NB4 (cell line): Measurements from ENCODE around the gene INHBB.

Source experiments
- DNase-seq: peaks from one replicate; pipeline ENCODE4 v3.0.0; 2010; ENCODE audit warnings: low read depth
- H3K4me3 ChIP-seq: one replicate; pipeline ENCODE4 v1.5.1; 2011; ENCODE audit warnings: mild to moderate bottlenecking, low read depth, low read length, moderate library complexity
- CTCF ChIP-seq: IDR thresholded peaks from one replicate; pipeline ENCODE4 v1.5.1; 2012; ENCODE audit warnings: low read depth, low read length
- MAX ChIP-seq: IDR thresholded peaks from 2 replicates; pipeline ENCODE4 v1.6.1; 2011; ENCODE audit warnings: low read depth, low read length
- MYC ChIP-seq: IDR thresholded peaks from 2 replicates; pipeline ENCODE4 v1.6.1; 2011; ENCODE audit warnings: low read depth, low read length
- POLR2A ChIP-seq: IDR thresholded peaks from 2 replicates; pipeline ENCODE4 v1.6.1; 2011; ENCODE audit warnings: mild to moderate bottlenecking; ENCODE audit not compliant: insufficient read length; ENCODE audit errors: extremely low read depth

Gene INHBB

GRCh38 chr2:120348134-120348736, 2.3 kb downstream of the INHBB start:
- no peak for TF ChIP-seq MAX
- no peak for TF ChIP-seq CTCF
- no peak for TF ChIP-seq MYC
- no peak for TF ChIP-seq POLR2A
- DNase-seq: no peak
- H3K4me3 ChIP-seq: no peak overlapping the region

GRCh38 chr2:120348737-120349439, 3.0 kb downstream of the INHBB start:
- TF ChIP-seq MAX (no peak), POLR2A (no peak), MYC (no peak), CTCF (no peak)
- DNase-seq: no peak
- no peak overlapping the region for H3K4me3 ChIP-seq

- no peak for TF ChIP-seq MAX
- TF ChIP-seq POLR2A: no peak
- TF ChIP-seq MYC: no peak
- TF ChIP-seq CTCF: no peak
- no peak overlapping the region for H3K4me3 ChIP-seq
- no peak for DNase-seq
Observed at GRCh38 chr2:120349440-120349921, 3.5 kb downstream of the INHBB start.

GRCh38 chr2:120350080-120350479, 4.1 kb downstream of the INHBB start:
- no peak overlapping the region for H3K4me3 ChIP-seq
- no peak for TF ChIP-seq MAX
- TF ChIP-seq MYC: no peak
- no peak for TF ChIP-seq POLR2A
- no peak for DNase-seq

GRCh38 chr2:120350801-120351320, 4.9 kb downstream of the INHBB start:
- DNase-seq: no peak
- TF ChIP-seq POLR2A: no peak
- TF ChIP-seq MYC: no peak
- no peak for TF ChIP-seq CTCF
- no peak for TF ChIP-seq MAX
- no peak overlapping the region for H3K4me3 ChIP-seq
